GM19193 (cell line): Measurements from ENCODE around the gene OR52N5.

ENCODE experiments used
- POLR2A ChIP-seq: IDR thresholded peaks from 4 replicates; pipeline ENCODE4 v1.6.1; 2011; ENCODE audit not compliant: insufficient read depth, insufficient read length; ENCODE audit errors: extremely low read depth

OR52N5 gene

GRCh38 chr11:5738431-5738830 lies 44.7 kb downstream of the OR52N5 start:
- no peak for TF ChIP-seq POLR2A

GRCh38 chr11:5737670-5738392 lies 45.3 kb downstream of the OR52N5 start:
- no peak for TF ChIP-seq POLR2A

DNA sequence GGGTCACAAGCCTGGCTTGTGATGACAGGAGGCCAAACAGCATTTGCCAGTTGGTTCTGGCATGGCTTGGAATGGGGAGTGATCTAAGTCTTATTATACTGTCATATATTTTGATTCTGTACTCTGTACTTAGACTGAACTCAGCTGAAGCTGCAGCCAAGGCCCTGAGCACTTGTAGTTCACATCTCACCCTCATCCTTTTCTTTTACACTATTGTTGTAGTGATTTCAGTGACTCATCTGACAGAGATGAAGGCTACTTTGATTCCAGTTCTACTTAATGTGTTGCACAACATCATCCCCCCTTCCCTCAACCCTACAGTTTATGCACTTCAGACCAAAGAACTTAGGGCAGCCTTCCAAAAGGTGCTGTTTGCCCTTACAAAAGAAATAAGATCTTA lies 46.1 kb downstream of the OR52N5 start:
- no peak for TF ChIP-seq POLR2A

DNA sequence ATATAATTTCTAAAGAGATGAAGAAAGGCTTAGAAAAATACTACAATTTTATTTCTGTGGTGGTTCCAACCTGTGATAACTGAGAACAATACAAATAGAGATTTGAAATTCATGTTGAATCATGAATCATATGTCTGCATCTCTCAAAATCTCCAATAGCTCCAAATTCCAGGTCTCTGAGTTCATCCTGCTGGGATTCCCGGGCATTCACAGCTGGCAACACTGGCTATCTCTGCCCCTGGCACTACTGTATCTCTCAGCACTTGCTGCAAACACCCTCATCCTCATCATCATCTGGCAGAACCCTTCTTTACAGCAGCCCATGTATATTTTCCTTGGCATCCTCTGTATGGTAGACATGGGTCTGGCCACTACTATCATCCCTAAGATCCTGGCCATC lies 46.8 kb downstream of the OR52N5 start, which contains the start of gene OR56B1:
OR56B1 (plus strand) TSS at position 53 of the 400 bp plus-strand sequence; CDS start at position 122, 69 bp downstream.
- TF ChIP-seq POLR2A, result no peak

DNA sequence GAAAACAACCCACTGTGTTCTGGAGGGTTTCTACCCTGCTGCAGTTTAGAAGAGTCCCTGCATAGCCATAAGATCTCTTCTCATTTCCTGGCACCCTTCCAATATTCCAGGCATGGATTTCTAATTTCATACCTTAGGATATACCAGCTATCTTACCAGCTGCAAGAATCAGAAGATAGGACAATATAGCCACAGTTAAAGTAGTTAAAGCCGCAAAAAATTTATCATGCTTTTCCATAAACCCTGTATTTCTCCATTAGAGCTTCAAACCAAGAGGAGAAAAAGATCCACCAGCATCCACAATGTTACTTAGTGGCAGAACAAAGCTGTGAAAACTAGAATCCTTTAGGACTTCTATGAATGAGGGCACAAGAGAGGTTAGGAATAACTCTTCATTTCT lies 55.5 kb downstream of the OR52N5 start:
- TF ChIP-seq POLR2A, result no peak

- TF ChIP-seq POLR2A, result no peak
These were observed 56.8 kb downstream of the OR52N5 start for GRCh38 chr11:5726351-5726750.
